GM12801 (cell line): ENCODE measurements around the gene TMEM250.

Experiments
- TF ChIP-seq, protein P1 (sequence below): IDR thresholded peaks from one replicate; pipeline ENCODE4 v1.5.1; 2011; ENCODE audit warnings: control low read depth; ENCODE audit not compliant: insufficient read length; ENCODE audit errors: extremely low read depth

Gene TMEM250

GRCh38 chr9:136093346-136093986 is 25.2 kb downstream of the TMEM250 start:
- TF ChIP-seq, protein P1, sequence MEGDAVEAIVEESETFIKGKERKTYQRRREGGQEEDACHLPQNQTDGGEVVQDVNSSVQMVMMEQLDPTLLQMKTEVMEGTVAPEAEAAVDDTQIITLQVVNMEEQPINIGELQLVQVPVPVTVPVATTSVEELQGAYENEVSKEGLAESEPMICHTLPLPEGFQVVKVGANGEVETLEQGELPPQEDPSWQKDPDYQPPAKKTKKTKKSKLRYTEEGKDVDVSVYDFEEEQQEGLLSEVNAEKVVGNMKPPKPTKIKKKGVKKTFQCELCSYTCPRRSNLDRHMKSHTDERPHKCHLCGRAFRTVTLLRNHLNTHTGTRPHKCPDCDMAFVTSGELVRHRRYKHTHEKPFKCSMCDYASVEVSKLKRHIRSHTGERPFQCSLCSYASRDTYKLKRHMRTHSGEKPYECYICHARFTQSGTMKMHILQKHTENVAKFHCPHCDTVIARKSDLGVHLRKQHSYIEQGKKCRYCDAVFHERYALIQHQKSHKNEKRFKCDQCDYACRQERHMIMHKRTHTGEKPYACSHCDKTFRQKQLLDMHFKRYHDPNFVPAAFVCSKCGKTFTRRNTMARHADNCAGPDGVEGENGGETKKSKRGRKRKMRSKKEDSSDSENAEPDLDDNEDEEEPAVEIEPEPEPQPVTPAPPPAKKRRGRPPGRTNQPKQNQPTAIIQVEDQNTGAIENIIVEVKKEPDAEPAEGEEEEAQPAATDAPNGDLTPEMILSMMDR = no peak

- TF ChIP-seq, protein P1 = no peak
These were observed 25.9 kb downstream of the TMEM250 start for GRCh38 chr9:136092741-136093140.

DNA sequence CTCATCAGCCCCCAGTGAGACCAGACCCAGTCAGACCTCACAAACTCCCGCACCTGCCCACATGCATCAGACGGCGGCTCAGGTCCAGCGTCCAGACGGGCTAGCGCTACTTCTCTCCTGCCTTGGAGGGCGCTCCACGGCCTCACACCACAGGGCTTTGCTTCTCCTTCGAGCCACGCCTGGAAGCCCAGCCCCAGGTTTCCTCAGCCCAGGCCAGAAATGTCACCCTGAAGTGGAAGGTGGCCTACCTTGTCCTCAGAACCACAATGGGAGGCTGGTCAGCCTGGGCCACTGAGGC is 26.4 kb downstream of the TMEM250 start:
- TF ChIP-seq, protein P1 = no peak

DNA sequence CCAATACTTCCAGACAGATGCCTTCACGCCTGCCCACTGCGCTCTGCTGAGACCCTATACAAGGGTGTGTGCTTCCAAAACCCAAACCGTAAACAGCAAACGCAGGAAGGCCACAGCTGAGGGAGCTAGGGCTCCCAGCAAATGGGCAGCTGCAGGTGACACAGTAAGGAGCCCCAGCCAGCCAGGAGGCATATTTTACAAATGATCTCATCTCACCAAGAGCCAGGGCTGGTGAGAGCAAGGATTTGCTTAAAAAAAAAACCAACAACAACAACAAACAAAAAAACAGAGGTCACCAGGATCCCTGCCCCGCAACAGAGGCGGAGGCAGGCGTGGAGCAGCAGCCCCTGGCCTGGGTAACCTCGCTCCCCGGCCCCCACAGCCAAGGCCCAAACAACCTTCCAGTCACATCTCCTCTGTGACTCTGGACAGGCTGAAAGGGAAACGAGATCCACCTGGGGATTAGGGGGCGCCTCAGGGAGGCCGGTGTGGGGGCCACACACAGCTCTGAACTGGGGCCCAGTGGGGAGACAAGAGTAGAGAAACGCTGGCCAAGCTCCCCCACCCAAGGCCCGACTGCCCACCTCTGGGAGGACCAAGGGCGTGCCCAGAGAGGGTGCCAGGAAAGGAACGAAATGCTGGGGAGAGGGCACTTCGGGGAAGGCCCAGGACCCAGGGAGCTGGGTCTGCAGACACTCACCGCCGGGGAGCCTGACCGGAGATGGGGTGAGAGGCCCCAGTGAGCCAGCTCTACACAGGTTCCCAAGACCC is 26.9 kb downstream of the TMEM250 start:
- TF ChIP-seq, protein P1 = no peak

DNA sequence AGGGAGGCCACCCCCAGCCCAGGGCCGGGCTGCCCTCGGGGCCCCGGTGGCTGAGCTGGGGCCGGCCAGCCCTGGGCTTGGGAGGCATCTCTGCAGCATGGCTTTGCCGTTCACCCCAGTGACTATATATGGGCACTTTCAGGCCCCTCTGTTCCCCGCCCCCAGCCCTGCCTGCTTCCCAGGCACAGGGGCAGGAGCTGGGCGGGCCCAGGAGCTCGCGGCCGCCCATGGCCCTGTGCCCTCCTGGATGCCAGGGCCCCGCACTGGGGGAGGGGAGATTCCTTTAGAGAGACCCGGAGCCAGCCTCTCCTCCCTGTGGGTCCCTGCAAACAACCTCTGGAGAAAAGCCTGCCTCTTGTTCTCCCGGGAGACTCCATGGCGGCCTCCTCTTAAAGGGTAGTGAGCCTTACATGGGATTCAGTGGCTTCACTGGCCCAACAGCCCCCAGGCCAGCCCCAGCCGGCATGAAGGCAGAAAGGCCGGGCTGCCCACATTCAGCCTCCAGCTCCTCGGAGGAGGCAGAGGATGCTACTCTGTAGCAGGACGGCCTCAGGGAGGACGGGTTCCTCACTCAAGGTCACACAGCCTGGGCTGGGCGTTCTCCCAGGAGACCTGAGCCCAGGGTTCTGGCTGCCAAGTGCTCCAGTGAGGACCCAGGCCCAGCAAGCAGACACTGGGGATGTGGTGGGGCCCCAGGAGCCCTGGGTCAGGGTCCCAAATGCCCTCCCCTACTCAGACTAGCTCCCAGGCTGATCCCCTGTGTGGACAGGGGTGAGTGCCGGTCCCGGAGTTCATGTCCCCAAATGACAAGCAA is 27.7 kb downstream of the TMEM250 start:
- TF ChIP-seq, protein P1 = no peak

GRCh38 chr9:136090056-136090735 is 28.5 kb downstream of the TMEM250 start:
- TF ChIP-seq, protein P1 = no peak

DNA sequence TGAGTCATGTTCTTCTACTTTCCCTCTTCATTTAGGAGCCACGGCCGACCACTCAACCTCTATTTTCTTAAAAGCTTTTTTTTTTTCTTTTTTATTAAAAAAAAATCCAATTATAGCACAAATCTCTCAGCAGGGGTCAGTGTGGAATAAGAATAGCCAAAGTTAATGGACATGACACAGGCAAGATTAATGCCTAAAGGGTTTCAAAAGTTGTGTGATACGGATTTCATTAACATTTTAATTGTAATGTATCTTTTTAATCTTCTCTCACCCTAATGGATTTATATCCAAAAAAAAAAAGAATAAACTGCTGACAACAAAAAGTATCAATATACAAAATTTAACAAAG is 29.0 kb downstream of the TMEM250 start:
- TF ChIP-seq, protein P1 = no peak
